NT2/D1 (cell line): ENCODE data around the gene TAF11L2.
"Not testable (repeated sequence)": the region's sequence is repeated elsewhere in the genome, so short reads cannot be mapped to it uniquely, and the experiment has no call there.

Source experiments
- DNase-seq: peaks from one replicate; pipeline ENCODE4 v3.0.0-alpha.2; 2011; ENCODE audit warnings: low read depth, low spot score
- H3K27me3 ChIP-seq: 2 replicates; pipeline ENCODE4 v1.6.0; 2011; ENCODE audit warnings: mild to moderate bottlenecking; ENCODE audit not compliant: insufficient read length, insufficient read depth
- H3K36me3 ChIP-seq: 2 replicates; pipeline ENCODE4 v1.6.1; 2011; ENCODE audit warnings: mild to moderate bottlenecking, low read length, mixed read lengths; ENCODE audit not compliant: insufficient read depth, insufficient read length
- H3K4me1 ChIP-seq: 2 replicates; pipeline ENCODE4 v1.5.1; 2011; ENCODE audit not compliant: insufficient read depth, insufficient read length
- H3K4me3 ChIP-seq: 2 replicates; pipeline ENCODE4 v1.5.1; 2011; ENCODE audit warnings: low read depth; ENCODE audit not compliant: insufficient read length
- H3K9ac ChIP-seq: 2 replicates; pipeline ENCODE4 v1.6.0; 2011; ENCODE audit warnings: low read depth; ENCODE audit not compliant: insufficient read length
- H3K9me3 ChIP-seq: 2 replicates; pipeline ENCODE4 v1.5.1; 2011; ENCODE audit warnings: mild to moderate bottlenecking, low read length; ENCODE audit not compliant: insufficient read depth
- SUZ12 ChIP-seq: IDR thresholded peaks from 2 replicates; pipeline ENCODE4 v1.6.1; 2011; ENCODE audit not compliant: insufficient read length, insufficient read depth; ENCODE audit errors: extremely low read depth
- YY1 ChIP-seq: IDR thresholded peaks from 2 replicates; pipeline ENCODE4 v1.6.1; 2011; ENCODE audit not compliant: insufficient read length, insufficient read depth
- ZNF274 ChIP-seq: IDR thresholded peaks from 2 replicates; pipeline ENCODE4 v1.6.1; 2011; ENCODE audit warnings: mild to moderate bottlenecking, low read depth, low read length

The TAF11L2 gene

GRCh38 chr5:17477043-17477442, 21.0 kb upstream of the TAF11L2 start:
- Histone ChIP-seq H3K36me3 (no peaks in the 10 kb centered on the region), H3K4me3 (no peak overlapping the region), H3K27me3 (no peaks in the 10 kb centered on the region), H3K4me1 (no peaks in the 10 kb centered on the region), H3K9ac (no peak overlapping the region), H3K9me3 (no peaks in the 10 kb centered on the region)
- no peak for TF ChIP-seq YY1
- DNase-seq, result no peak

GRCh38 chr5:17477573-17478265, 20.3 kb upstream of the TAF11L2 start:
- TF ChIP-seq ZNF274, result no peak
- no peak for TF ChIP-seq YY1
- no peak for TF ChIP-seq SUZ12
- DNase-seq, result no peak
- Histone ChIP-seq H3K4me3 (no peak overlapping the region), H3K9me3 (no peaks in the 10 kb centered on the region), H3K36me3 (no peaks in the 10 kb centered on the region), H3K4me1 (no peaks in the 10 kb centered on the region), H3K27me3 (no peaks in the 10 kb centered on the region), H3K9ac (no peak overlapping the region)

GRCh38 chr5:17481378-17481777, 16.7 kb upstream of the TAF11L2 start:
- H3K9ac ChIP-seq, result no peak overlapping the region
- H3K4me3 ChIP-seq, result no peak overlapping the region
- H3K4me1 ChIP-seq, result no peaks in the 10 kb centered on the region
- DNase-seq, result no peak
- no peaks in the 10 kb centered on the region for H3K27me3 ChIP-seq
- no peaks in the 10 kb centered on the region for H3K36me3 ChIP-seq
- TF ChIP-seq ZNF274 (no peak), SUZ12 (no peak), YY1 (no peak)
- H3K9me3 ChIP-seq, result no peaks in the 10 kb centered on the region

GRCh38 chr5:17482790-17483189, 15.2 kb upstream of the TAF11L2 start:
- no peak for TF ChIP-seq YY1
- no peak for TF ChIP-seq SUZ12
- TF ChIP-seq ZNF274, result no peak
- no peak overlapping the region for H3K9ac ChIP-seq
- no peaks in the 10 kb centered on the region for H3K9me3 ChIP-seq
- H3K27me3 ChIP-seq, result no peaks in the 10 kb centered on the region
- no peaks in the 10 kb centered on the region for H3K4me1 ChIP-seq
- no peak overlapping the region for H3K4me3 ChIP-seq
- no peak for DNase-seq
- H3K36me3 ChIP-seq, result no peaks in the 10 kb centered on the region

GRCh38 chr5:17486464-17487173, 11.4 kb upstream of the TAF11L2 start:
- not testable (repeated sequence) for H3K36me3 ChIP-seq, H3K4me3 ChIP-seq, H3K9ac ChIP-seq, H3K9me3 ChIP-seq, H3K4me1 ChIP-seq, DNase-seq, H3K27me3 ChIP-seq

- H3K36me3 ChIP-seq, result no peaks in the 10 kb centered on the region
- H3K9me3 ChIP-seq, result no peaks in the 10 kb centered on the region
- no peak for DNase-seq
- no peak overlapping the region for H3K4me3 ChIP-seq
- TF ChIP-seq ZNF274 (no peak), SUZ12 (no peak)
- H3K27me3 ChIP-seq, result no peaks in the 10 kb centered on the region
- H3K4me1 ChIP-seq, result no peaks in the 10 kb centered on the region
- H3K9ac ChIP-seq, result no peak overlapping the region
These were observed 10.9 kb upstream of the TAF11L2 start for GRCh38 chr5:17487174-17487512.

- H3K36me3 ChIP-seq, H3K9me3 ChIP-seq, H3K27me3 ChIP-seq, H3K4me3 ChIP-seq, DNase-seq, H3K9ac ChIP-seq, H3K4me1 ChIP-seq: not testable (repeated sequence)
These were observed 6.8 kb upstream of the TAF11L2 start for GRCh38 chr5:17491257-17491656.

GRCh38 chr5:17492770-17493169, 5.3 kb upstream of the TAF11L2 start:
- no peak for TF ChIP-seq ZNF274
- no peak for TF ChIP-seq SUZ12
- TF ChIP-seq YY1, result no peak
- no peak overlapping the region for H3K9ac ChIP-seq
- H3K36me3 ChIP-seq, result no peaks in the 10 kb centered on the region
- no peak overlapping the region for H3K4me3 ChIP-seq
- no peaks in the 10 kb centered on the region for H3K27me3 ChIP-seq
- H3K9me3 ChIP-seq, result no peaks in the 10 kb centered on the region
- H3K4me1 ChIP-seq, result no peaks in the 10 kb centered on the region
- no peak for DNase-seq
